ENCODE measurements around the gene NUCB1. TPM values are rescaled to one million over a fixed set of nuclear protein-coding genes. Genes with fewer than 3 reads are reported as not detected.

The NUCB1 gene
- total and polyA plus RNA-seq, 9 of the 15 experiments (the other 6 are each of a cell fraction or from before 2014, with no cell fraction given) = 3.1 to 153 (median 71.7) TPM

GRCh38 chr19:48900477-48901406 is 630 bp downstream of the NUCB1 start (continued):
- no peak for TF ChIP-seq REST (IDR thresholded peaks at IDR 0.05; ENCODE audit: borderline replicate concordance)
- TF ChIP-seq REST (CRISPR knock-in tag; IDR thresholded peaks at IDR 0.05; ENCODE audit: low read depth) = no peak
- no peak for TF ChIP-seq ZBTB43 (CRISPR knock-in tag; IDR thresholded peaks at IDR 0.05)
- TF ChIP-seq, protein P1, sequence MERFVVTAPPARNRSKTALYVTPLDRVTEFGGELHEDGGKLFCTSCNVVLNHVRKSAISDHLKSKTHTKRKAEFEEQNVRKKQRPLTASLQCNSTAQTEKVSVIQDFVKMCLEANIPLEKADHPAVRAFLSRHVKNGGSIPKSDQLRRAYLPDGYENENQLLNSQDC (CRISPR knock-in tag; IDR thresholded peaks at IDR 0.05) = no peak
- no peak; the same call in 1 of the 2 replicates for TF ChIP-seq NBN (IDR thresholded peaks at IDR 0.05; ENCODE audit: low read depth)
- TF ChIP-seq DDX20 (tag; IDR thresholded peaks at IDR 0.05; ENCODE audit: low read depth) = no peak
- TF ChIP-seq ARID2 (IDR thresholded peaks at IDR 0.05) = no peak
- TF ChIP-seq HINFP (tag; conservative IDR thresholded peaks at IDR 0.05; ENCODE audit: low read depth) = no peak
- TF ChIP-seq ZFP36 (IDR thresholded peaks at IDR 0.05; ENCODE audit: low read depth, low read length, partially characterized antibody) = no peak
- TF ChIP-seq MTF1 (CRISPR knock-in tag; IDR thresholded peaks at IDR 0.05; ENCODE audit: borderline replicate concordance) = no peak
